Left lung (tissue), 10 donors: ENCODE data around the gene SLC39A12. TPM values are rescaled to one million over a fixed set of nuclear protein-coding genes. Genes with fewer than 3 reads are reported as not detected.
"Not testable (repeated sequence)": the region's sequence is repeated elsewhere in the genome, so short reads cannot be mapped to it uniquely, and the experiment has no call there.

Source experiments
- ATAC-seq: fragments of 200-7000 bp; cut with Tn5 transposase; one replicate; pipeline ENCODE4 v1.9.1; 2020; ENCODE audit warnings: moderate library complexity
- DNase-seq, 4 donors: peaks; one replicate each; pipeline ENCODE4 v3.0.0-alpha.2; 2013 to 2020
- H3K27ac ChIP-seq, 2 donors: fragments of 200-600 bp; sonication (generic) in 1 of 2; one replicate each; pipeline versions ENCODE4 v1.5.0 to v1.8.0; 2020 to 2021
- H3K27me3 ChIP-seq, 2 donors: fragments of 200-600 bp; sonication (generic) in 1 of 2; one replicate each; pipeline versions ENCODE4 v1.5.0 to v1.8.0; 2020 to 2021
- H3K36me3 ChIP-seq, 2 donors: fragments of 200-600 bp; sonication (generic) in 1 of 2; one replicate each; pipeline versions ENCODE4 v1.5.0 to v1.8.0; 2020 to 2021
- H3K4me1 ChIP-seq, 2 donors: fragments of 200-600 bp; one replicate each; pipeline ENCODE4 v1.8.0; 2021
- H3K4me3 ChIP-seq, 2 donors: fragments of 200-600 bp; sonication (generic) in 1 of 2; one replicate each; pipeline versions ENCODE4 v1.5.0 to v1.8.0; 2020 to 2021; ENCODE audit warnings: mild to moderate bottlenecking in 1 of 2
- H3K9me3 ChIP-seq, 2 donors: fragments of 200-600 bp; sonication (generic) in 1 of 2; one replicate each; pipeline versions ENCODE4 v1.5.0 to v1.8.0; 2020 to 2021
- intact Hi-C, 2 donors: fragments of 100-400 bp; cut with DNase I; formaldehyde crosslinking; loops; one replicate each; pipeline versions ENCODE4 v1.11.2 to v1.14.2; 2022
- polyA plus RNA-seq, 6 donors: library from polyadenylated mRNA; unstranded; fragments of 120-200 nt; gene quantifications; one replicate each; pipeline ENCODE4 v1.2.1, GENCODE V29; 2013; ENCODE audit not compliant: insufficient read length in 6 of 6
- total RNA-seq, 2 donors: library from RNA; stranded (reverse); fragmentation: NEBNext Ultra II Directional; extraction: Animal tissue kit (Norgen Biotek cat#: 25700); gene quantifications; one replicate each; pipeline ENCODE4 v1.2.1, GENCODE V29; 2021
- TF ChIP-seq, protein P1 (sequence below), 2 donors: fragments of 200-600 bp; sonication (generic) in 1 of 2; IDR thresholded peaks; one replicate each; pipeline versions ENCODE4 v1.5.0 to v1.8.0; 2021; ENCODE audit warnings: antibody characterized with exemption in 2 of 2
- donor health status: DM: no; HTN: yes; CAD: no.
- donor health status: DM: no; HTN: no; CAD: no.

The SLC39A12 gene
- total and polyA plus RNA-seq, 8 donors: 0.07 to 0.31 (median 0.13) TPM; not detected in 3

GRCh38 chr10:17950726-17951125, 992 bp upstream of the SLC39A12 start:
- TF ChIP-seq, protein P1, sequence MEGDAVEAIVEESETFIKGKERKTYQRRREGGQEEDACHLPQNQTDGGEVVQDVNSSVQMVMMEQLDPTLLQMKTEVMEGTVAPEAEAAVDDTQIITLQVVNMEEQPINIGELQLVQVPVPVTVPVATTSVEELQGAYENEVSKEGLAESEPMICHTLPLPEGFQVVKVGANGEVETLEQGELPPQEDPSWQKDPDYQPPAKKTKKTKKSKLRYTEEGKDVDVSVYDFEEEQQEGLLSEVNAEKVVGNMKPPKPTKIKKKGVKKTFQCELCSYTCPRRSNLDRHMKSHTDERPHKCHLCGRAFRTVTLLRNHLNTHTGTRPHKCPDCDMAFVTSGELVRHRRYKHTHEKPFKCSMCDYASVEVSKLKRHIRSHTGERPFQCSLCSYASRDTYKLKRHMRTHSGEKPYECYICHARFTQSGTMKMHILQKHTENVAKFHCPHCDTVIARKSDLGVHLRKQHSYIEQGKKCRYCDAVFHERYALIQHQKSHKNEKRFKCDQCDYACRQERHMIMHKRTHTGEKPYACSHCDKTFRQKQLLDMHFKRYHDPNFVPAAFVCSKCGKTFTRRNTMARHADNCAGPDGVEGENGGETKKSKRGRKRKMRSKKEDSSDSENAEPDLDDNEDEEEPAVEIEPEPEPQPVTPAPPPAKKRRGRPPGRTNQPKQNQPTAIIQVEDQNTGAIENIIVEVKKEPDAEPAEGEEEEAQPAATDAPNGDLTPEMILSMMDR (IDR thresholded peaks at IDR 0.05): no peak
- H3K36me3 ChIP-seq: no peaks in the 10 kb centered on the region
- H3K9me3 ChIP-seq: no peaks in the 10 kb centered on the region
- no peak overlapping the region for H3K27ac ChIP-seq
- no peaks in the 10 kb centered on the region for H3K27me3 ChIP-seq
- H3K4me3 ChIP-seq: no peak overlapping the region
- intact Hi-C loops: no loop called here
- H3K4me1 ChIP-seq: no peaks in the 10 kb centered on the region
- ATAC-seq (no peak), DNase-seq (peak in 1 of 4 donors; percentile 72)

GRCh38 chr10:17954372-17954771, 2.7 kb downstream of the SLC39A12 start:
- H3K36me3 ChIP-seq, H3K27me3 ChIP-seq, H3K27ac ChIP-seq, H3K4me1 ChIP-seq, H3K9me3 ChIP-seq, H3K4me3 ChIP-seq, ATAC-seq, intact Hi-C loops, DNase-seq: not testable (repeated sequence)

GRCh38 chr10:17954861-17955260, 3.1 kb downstream of the SLC39A12 start:
- Histone ChIP-seq H3K9me3 (peaks cover 0 to 2% of the 10 kb centered on the region in 2 donors), H3K4me3 (no peak overlapping the region), H3K36me3 (no peaks in the 10 kb centered on the region), H3K27ac (no peak overlapping the region), H3K4me1 (no peaks in the 10 kb centered on the region), H3K27me3 (no peaks in the 10 kb centered on the region)
- intact Hi-C loops: no loop called here
- no peak for ATAC-seq
- TF ChIP-seq, protein P1 (IDR thresholded peaks at IDR 0.05): no peak
- DNase-seq: no peak

DNA sequence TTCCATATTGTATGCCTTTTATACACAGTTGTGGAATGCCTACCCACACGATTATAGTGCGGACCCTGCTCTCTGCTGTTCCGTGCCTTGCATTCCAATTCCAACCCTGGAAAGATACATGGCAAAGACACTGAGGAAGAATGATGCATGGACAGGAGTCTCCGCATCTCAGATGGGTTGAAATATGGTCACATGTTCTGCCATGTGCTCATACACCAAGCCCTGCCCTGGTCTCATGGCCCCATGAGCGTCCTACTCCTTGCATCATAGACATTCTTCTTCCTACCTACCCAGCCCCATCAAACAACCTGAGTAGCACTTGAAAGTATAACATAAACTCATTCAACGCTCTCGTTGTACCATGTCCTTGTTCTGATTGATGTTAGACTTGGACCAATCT, 6.3 kb downstream of the SLC39A12 start:
- Histone ChIP-seq H3K27ac (no peak overlapping the region), H3K27me3 (no peaks in the 10 kb centered on the region), H3K36me3 (no peaks in the 10 kb centered on the region), H3K4me1 (no peaks in the 10 kb centered on the region), H3K4me3 (no peak overlapping the region), H3K9me3 (peaks cover 0 to 2% of the 10 kb centered on the region in 2 donors)
- DNase-seq: no peak
- TF ChIP-seq, protein P1 (IDR thresholded peaks at IDR 0.05): no peak
- no peak for ATAC-seq
- intact Hi-C loops: no loop called here

GRCh38 chr10:17959870-17960269, 8.2 kb downstream of the SLC39A12 start:
- no peaks in the 10 kb centered on the region for H3K27me3 ChIP-seq
- no peaks in the 10 kb centered on the region for H3K4me1 ChIP-seq
- H3K36me3 ChIP-seq: no peaks in the 10 kb centered on the region
- ATAC-seq (no peak), DNase-seq (no peak)
- TF ChIP-seq, protein P1 (IDR thresholded peaks at IDR 0.05): no peak
- intact Hi-C loops: no loop called here
- H3K27ac ChIP-seq: no peak overlapping the region
- H3K9me3 ChIP-seq: peaks cover 0 to 2% of the 10 kb centered on the region in 2 donors
- no peak overlapping the region for H3K4me3 ChIP-seq
